DMS79 (cell line): ENCODE results near the gene MRAP.
"Not testable (repeated sequence)": the region's sequence is repeated elsewhere in the genome, so short reads cannot be mapped to it uniquely, and the experiment has no call there.

Experiments used
- DNase-seq: peaks from one replicate; lab custom pipeline; 2025; lab: John Stamatoyannopoulos, UW

The MRAP gene

DNA sequence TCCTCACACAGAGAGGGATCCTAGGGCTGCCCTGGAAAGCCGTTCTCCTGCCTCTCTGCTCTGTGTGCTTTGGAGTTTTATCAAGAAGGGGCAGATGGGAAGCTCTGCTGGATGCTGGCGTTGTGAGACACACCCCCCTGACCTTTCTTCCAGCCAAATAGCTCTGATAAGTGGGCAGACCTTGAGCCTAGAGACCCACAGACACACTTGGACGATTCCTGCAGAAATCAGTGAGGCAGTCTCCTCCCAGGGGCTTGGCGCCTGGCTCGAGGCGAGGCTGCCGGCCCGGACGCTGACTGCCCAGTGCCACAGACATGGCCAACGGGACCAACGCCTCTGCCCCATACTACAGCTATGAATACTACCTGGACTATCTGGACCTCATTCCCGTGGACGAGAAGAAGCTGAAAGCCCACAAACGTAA, at the start of gene MRAP:
Gene MRAP, plus strand, starts transcription at position 198 of the 424 bp plus-strand sequence. Its CDS starts 117 bp downstream, at position 315.
- DNase-seq = no peak

DNA sequence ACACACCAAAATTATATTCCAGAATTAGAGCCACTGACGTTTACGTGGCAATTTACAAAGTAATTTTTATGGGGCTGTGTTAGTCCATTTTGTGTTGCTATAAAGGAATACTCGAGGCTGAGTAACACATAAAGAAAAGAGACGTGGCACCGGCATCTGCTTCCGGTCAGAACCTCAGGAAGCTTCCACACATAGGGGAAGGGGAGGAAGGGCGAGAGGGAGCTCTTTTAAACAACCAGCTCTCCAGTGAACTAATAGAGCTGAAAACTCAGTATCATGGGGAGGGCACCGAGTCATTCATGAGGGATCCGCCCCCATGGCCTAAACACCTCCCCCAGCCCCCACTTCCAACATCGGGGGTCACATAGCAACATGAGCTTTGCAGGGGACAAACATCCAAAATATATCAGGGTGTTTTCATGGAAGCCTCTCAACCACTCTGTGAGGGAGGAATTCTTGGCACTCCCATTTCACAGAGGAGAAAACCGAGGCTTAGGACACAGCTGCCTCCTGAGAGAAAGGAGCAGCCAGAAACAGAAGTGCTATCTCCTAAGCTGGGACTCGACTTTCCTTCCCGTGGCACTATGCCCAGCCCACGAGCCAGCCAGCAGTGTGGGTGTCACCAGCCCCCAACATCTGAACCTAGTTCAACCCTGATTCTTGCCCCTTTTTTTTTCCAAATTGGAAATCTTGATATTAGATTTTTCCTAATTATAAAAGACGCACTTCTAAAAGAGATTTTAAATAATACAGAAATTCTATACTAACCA, 49.0 kb upstream of the MRAP start:
- DNase-seq = no peak

DNA sequence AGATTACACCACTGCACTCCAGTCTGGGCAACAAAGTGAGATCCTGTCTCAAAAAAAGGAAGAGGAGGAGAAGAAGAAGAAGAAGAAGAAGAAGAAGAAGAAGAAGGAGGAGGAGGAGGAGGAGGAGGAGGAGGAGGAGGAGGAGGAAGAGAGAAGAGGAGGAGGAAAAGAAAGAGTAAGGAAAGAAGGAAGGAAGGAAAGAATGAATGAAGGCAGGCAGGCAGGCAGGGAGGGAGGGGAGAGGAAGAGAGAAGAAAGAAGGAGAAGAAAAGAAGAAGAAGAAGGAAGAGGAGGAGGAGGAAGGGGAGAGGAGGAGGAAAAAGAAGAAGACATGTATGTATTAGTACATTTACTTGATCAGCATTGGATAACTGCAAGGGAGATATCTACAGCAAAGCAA, 46.5 kb upstream of the MRAP start:
- no peak for DNase-seq

DNA sequence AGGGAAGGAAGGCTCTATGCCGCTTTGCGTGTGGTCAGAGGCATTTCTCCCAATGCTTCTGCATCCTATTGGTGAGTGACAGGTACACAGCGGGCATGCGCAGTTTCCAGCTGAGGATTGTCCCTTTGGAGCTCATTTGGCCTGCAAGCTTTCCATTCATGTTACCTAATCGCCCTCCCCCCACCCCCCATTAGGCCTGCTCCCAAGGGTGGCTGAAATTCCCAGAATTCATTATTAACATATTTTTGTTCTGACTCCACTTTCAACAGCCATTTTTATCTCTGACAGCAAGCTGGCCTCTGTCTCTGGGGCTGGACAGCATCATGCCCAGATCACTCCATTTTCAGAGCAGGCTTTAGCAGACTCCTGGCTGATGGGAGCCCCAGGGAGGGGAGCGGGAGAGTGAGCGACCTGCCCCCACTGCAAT, 45.4 kb upstream of the MRAP start:
- no peak for DNase-seq

DNA sequence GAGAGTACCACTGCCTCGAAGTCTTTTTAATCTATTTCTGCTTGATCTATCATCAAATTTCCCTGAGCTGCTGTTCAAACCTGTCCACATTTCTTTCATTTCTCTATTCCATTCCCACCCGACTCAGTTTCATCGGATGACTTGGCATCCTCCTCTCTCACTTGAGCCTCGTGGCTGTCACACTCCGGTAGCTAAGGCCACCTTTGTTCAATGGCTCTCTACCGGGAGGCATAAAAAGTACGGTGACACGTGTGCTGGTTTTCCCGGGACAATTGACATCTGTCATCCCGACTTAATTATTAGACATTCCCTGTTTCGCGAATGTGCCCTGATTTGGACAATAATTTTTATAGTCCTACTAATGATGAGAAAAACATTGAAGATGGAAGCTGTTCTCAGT, 42.4 kb upstream of the MRAP start:
- DNase-seq = peak; percentile 9

DNA sequence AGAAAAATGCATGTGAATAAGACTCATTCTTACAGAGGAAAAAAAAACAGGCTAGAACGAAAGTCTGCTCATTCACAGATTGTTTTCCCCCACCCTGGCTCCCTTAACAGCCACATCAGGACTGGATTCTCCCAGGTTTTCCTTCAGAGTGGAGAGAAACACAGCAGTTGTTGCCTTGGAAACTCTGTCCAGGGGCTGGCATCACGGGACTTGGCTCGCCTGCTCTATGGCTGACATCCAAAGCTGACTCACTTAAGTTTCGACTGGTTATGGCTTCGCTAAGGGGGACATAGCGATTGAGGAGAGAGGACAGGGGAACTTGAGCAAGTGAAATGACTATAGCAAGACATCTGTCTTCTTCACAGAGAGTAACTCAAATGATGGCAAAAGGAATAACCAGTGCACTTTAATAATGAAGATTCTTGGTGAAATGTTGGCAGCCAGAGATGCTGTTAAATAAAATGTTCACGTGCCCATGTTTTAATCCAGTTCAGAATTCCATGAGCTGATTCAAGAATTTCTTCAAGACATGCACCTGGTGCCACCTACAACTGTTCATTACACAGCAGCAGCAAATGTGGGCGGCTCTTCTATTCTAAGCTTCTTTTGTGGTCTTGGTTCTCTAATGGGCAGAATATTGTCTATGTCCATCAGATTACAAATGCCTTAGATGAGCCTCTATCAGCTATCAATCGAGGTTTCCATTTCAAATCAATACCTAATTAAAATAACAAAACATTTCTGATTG, 41.6 kb upstream of the MRAP start:
- peak; percentile 88 for DNase-seq

DNA sequence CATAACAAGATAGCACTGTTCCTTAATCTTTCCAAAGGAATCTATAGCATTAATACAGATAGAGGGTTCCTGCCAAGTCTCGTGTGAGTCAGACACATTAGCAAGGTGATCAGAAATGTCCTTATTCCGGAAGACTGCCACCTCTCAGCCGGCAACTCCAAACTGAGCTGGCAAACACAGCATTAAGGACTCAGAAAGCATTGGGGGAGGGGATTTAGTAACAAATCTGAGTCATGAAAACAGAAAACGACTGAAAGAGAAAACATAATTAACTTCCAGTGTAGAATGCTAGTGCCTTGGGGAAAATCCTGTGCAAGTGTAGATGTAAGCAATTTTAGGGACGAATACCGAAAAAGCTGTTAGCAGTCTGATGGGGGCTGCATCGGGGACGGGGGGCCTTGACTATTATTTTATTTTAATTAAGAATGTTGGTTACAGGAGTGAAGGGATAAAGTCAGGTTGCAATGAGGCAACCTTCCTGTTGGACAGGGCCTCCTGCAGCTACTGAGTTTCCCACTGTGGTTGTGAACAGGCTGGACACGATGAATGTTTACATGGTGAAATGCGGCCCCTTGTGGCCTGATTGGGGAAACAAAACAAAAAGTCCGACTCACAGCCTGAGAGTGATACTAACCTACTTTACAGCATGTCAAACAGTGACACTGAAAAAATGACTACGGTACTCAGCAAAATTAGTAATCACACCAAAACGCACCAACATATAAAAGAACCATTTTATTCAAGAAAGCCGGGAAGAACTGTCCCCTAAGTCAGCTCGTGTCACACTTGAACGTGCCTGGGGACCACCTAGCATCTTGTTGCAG, 40.5 kb upstream of the MRAP start:
- DNase-seq = peak; percentile 42

DNA sequence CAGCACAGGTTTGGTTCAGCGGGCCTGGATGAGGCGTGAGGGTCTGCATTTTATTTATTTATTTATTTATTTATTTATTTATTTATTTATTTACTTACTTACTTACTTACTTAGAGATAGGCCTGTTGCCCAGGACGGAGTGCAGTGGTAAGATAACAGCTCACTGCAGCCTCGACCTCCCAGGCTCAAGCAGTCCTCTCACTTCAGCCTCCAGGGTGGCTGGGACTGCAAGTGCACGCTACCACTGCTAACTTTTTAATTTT, 39.9 kb upstream of the MRAP start:
- DNase-seq = not testable (repeated sequence)

DNA sequence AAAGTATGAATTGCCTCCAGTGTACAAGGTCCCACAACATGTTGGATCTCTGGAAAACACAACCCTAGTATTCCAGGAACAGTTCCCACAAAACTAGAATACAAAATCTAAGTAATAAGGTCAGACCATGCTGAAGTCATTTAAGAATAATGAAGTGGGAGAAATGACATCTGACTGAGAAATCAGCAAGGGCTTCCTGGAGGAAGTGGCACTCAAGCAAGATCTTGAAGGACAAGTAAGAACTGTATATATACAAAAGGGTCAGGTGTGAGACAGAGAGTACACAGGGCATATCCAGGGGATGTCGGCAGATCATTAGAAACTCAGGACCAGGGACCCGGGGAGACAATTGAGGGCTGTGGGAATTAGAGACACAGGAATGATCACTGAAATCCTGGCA, 38.5 kb upstream of the MRAP start:
- DNase-seq = no peak

DNA sequence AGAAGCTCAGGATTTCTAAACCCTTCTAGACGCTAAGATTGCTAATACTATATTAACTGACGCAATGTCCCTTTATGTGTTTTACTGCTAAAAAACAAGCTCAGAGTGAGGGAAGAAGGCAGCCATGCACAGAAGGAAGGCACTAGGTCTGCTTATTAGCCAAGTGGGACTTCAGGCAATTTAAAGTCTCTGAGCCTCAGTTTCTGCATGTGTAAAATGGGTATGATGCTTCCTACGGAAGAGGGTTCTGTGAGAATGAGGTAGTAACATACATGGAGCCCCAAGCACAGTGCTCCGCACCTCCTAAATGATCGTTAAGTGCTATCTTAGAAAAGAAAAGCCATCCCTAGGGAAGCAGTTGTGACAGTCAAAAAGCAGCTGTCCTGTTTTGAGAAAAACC, 36.7 kb upstream of the MRAP start:
- no peak for DNase-seq

DNA sequence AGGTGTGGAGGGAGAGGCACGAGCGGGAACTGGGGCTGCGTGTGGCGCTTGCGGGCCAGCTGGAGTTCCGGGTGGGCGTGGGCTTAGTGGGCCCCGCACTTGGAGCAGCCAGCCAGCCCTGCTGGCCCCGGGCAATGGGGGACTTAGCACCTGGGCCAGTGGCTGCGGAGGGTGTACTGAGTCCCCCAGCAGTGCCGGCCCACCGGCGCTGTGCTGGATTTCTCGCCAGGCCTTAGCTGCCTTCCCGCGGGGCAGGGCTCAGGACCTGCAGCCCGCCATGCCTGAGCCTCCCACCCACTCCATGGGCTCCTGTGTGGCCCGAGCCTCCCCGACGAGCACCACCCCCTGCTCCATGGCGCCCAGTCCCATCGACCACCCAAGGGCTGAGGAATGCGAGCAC, 33.3 kb upstream of the MRAP start:
- not testable (repeated sequence) for DNase-seq

DNA sequence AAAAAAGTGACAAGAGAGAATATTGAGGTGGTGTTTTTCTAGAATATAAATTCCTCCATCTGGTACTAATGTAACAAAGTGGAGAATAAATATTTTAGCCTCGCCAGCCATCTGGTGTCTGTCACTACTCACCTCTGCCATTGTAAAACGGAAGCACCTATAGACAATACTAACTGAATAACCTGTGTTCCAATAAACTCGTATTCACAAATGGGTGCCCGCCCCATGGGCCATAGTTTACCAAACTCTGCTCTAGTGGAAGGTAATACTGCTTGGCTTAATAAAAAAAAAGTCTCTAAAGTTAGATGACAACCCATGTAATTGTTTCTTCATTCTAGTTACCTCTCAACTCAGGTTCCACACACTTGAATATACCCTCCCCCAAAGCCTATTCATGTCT, 27.9 kb upstream of the MRAP start:
- DNase-seq = no peak

DNA sequence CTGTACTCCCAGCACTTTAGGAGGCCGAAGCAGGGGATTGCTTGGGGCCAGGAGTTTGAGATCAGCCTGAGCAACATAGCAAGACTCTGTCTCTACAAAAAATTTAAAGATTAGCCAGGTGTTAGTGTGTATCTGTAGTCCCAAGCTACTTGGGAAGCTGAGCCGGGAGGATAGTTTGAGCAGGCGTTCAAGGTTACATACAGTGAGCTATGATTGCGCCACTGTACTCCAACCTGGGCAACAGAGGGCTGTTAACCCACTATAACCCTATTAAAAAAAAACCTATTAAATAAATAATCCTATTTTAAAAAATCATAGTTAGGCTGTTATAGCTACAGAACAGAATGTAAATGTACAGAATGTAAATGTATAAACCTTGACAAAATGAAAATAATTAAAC, 22.0 kb upstream of the MRAP start:
- no peak for DNase-seq

DNA sequence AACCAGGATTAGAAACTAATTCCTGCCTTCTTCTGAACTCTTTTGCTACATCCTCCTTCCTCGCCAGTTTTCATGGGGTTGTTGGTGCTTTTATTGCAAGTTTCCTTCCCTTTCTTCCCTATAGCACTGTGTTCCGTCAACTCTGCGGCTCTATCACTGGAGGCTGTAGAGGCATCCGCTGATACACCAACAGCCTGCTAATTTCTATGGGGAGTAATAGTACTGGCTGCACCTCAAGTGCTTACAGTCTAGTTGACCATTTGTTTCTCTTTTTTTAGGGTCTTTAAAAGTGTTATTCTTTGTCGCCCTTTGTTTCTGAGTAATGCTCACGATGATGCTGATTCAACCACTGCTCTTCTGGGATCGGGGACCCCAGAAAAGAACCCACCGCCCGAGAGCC, 20.6 kb upstream of the MRAP start:
- no peak for DNase-seq

DNA sequence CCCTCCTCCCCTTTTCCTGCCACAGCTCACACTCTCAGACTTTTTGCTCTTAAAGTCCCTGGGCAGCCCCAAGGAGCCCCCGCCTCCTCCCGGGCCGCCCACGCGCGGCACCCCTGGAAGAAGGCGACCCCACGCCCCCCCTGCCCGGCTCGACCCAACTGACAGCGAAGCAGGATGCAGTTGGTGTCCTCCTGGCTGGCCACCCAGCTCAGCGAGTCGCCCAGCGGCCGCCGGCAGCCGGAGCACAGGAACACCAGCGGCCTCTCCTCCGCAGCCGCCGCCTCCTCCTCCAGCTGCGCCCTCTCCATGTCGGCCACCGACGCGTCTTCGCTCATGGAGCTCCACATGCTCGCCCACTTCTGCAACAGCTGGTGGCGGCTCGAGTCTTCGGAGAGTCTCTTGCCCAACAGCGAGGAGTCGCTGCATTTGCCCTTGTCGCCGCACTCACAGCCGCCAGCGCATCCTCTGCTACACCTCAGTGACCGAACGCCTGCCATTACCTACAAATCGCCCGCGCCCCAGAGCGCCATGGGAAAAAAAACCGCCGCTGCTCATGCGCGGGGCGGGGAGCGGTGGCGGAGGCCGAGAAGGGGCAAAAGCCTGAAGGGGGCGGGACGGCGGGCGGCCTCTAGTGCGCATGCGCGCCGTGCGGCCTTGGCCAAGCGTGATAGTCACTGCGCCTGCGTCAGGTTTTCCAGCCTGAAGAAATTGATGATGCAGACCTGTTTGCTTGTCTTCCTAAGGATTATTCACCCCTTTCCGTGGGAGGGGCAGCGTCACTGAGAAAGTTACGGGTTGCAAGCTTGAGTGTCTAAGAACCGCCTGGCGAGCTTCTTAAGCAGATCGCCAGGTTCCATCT, 19.9 kb upstream of the MRAP start, which contains the start of gene MIS18A:
Gene MIS18A, minus strand, starts transcription at position 532 of the 859 bp plus-strand sequence. Its CDS starts 35 bp downstream, at position 497.
- DNase-seq = peak; percentile 92

DNA sequence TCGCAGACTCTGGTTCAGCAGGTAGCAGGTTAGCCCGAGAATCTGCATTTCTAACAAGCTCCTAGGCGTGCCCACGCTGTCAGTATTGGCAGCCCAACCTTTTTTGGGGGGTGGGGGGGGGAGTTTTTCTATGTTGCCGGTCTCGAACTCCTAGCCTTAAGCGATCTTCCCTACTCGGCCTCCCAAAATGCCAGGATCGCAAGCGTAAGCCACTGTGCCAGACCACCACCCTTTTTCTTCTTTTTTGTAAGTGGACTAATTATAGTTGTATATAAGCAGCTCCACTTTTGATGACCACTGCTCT, 19.3 kb upstream of the MRAP start:
- no peak for DNase-seq

DNA sequence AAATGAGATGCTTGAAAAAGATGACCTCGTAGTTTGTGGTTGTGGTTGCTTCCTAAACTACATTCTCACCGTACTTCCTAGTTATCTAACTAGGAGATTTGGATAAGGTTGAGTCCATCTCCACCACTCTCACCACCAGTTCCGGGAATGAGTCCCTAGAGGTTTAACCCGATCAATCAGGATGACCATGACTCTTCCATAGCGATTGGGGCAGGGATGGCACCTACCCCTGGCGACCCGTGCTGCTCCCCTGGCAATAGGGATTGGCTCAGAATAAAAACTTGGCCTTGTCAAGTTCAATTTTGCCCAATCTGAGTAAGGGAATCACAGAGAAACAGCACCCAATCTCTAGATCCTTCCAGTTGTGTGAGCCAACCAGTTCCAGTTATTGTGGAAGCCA, 17.1 kb upstream of the MRAP start:
- DNase-seq = no peak

DNA sequence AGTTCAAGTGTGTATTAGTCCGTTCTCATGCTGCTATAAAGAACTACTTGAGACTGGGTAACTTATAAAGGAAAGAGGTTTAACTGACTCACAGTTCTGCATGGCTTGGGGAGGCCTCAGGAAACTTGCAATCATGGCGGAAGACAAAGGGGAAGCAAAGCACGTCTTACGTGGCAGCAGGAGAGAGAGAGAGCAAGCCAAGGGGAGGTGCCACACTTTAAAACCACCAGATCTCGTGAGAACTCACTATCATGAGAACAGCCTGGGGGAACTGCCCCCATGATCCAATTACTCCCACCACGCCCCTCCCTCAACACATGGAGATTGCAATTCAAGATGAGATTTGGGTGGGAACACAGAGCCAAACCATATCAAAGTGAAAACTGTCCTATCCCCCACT, 15.7 kb upstream of the MRAP start:
- no peak for DNase-seq

DNA sequence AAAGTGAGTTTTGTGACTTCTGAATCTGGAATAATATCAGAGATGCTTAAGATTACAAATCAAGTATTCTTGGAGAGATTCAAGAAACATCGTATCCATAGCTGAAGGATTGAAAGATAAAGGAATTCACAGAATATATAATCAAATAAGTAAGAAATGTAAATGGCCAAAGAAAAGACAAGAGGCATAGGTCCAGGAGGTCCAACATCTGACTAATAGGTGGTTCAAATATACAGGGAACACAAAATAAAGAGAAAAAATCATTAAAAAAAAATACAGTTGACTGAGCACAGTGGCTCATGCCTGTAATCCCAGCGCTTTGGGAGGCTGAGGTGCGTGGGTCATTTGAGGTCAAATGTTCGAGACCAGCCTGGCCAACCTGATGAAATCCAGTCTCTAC, 13.2 kb upstream of the MRAP start:
- DNase-seq = no peak

DNA sequence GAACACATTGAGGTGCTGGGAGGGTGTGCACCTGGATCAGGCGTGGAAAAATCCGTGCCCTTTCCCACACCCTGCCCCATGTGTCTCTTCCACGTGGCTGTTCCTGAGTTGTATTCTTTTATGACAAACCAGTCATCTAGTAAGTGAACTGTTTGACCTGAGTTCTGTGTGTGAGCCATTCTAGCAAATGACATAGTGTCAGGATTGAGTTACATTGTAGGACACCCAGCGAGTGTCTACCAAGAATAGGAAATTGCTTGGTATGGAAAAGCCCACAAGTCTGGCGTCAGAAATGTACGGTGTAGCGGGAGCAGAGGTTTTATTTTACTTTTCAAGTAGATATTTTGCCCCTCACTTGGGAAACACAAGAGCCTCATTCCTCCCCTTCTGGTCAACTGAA, 1.2 kb upstream of the MRAP start:
- DNase-seq = no peak

DNA sequence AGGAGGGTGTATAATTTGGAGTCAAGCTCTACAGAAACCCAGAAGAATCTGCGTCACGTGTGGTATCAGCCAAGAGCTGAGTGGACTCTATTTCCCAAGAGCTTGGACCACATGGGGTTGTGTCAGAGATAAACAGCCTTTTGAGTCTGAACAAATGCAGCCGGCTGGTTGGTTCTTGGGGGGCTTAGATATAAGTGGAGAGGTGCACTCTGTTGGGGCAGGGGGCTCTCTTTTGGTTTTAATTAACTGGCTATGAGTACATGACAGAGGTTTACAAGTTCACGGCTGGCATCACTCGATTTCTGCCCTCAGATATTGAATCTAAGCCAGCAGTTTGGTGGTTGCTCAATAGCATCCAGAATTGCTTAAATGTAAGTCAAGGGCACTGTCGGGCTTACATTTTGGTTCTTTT, 501 bp upstream of the MRAP start:
- no peak for DNase-seq

DNA sequence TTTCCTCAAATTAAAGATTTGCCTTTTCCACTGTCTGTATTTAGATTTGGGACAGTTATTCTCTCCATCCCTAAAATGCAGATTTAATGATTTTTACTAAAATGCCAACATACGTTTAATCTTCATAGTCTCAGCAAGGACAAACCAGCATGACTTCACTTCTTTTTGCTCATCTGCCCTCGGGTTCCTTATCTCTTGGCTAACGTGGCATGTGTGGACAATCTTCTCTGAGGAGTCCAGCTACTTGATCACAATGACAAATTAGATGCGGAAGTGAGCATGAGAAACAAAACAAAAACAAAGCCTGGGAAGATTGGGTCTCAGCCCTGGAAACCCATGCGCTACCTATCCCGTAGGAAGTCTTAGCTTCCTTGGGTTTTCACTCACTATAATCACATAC, 1.0 kb downstream of the MRAP start:
- DNase-seq = no peak
